ENCODE data around the gene TTI1.

DNA sequence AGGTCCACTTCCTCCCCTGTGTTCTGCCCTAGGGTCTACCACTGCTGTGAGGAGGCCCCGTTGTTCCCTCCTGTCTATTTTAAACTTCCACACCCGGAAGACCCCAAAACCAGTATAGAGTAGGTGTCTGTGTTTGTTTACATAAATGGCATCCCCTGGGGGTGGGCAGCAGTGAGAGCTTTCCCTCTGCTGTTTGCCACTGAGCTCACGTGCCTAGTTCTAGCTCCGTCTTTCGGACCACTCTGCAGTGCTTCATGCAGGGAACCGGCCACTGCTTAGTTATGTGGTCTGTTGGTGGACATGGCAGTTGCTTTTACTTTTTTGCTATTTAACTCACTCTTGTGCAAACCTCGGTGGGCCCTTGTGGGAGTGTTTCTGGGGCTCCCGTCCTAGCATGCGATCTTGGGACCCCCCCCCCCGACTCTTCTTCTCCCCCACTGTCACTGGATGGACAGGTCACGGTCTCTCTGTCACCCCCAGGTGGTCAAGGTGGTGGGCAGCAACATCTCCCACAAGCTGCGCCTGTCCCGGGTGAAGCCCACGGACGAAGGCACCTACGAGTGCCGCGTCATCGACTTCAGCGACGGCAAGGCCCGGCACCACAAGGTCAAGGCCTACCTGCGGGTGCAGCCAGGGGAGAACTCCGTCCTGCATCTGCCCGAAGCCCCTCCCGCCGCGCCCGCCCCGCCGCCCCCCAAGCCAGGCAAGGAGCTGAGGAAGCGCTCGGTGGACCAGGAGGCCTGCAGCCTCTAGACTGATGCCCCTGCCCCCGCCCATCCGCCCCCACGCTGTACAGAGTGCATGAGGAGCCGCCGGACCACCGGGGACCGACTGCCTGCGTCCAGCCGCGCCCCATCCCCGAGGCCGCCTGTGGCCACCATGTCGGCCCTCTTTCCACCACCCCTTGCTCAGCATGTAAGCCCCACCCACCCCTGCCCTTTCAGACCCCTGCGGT is 89.5 kb downstream of the TTI1 start:
- no peak for TF ChIP-seq POLR2A (IDR thresholded peaks at IDR 0.05; ENCODE audit: low read depth, low read length)
- TF ChIP-seq POLR2AphosphoS5 (IDR thresholded peaks at IDR 0.05; ENCODE audit: low read depth, low read length), result no peak
- no peak for TF ChIP-seq TAF1 (IDR thresholded peaks at IDR 0.05; ENCODE audit: low read depth, low read length)
- TF ChIP-seq SPI1 (IDR thresholded peaks at IDR 0.05; ENCODE audit: low read depth, low read length), result no peak
